Memory B cell (primary cell): Measurements from ENCODE around the gene ADAMTS8.
A peak's percentile ranks its signal among the peaks of the same experiment; 100 is the strongest.

Source experiments
- ATAC-seq: fragments of 150-1000 bp; cut with Tn5 transposase; 2 replicates; pipeline ENCODE4 v1.10.0; 2021; ENCODE audit warnings: low read depth, mild to moderate bottlenecking, moderate library complexity
- DNase-seq, 2 donors: peaks; one replicate each; pipeline ENCODE4 v3.0.0; 2022; ENCODE audit warnings: low spot score in 2 of 2
- H3K27ac Mint-ChIP-seq: one replicate; pipeline ENCODE4 v1.8.0; 2022; ENCODE audit warnings: mild to moderate bottlenecking, moderate library complexity, mixed read lengths
- H3K27me3 Mint-ChIP-seq: one replicate; pipeline ENCODE4 v1.8.0; 2022; ENCODE audit warnings: mixed read lengths
- H3K36me3 Mint-ChIP-seq: one replicate; pipeline ENCODE4 v1.8.0; 2022; ENCODE audit warnings: mild to moderate bottlenecking, mixed read lengths
- H3K4me1 Mint-ChIP-seq: one replicate; pipeline ENCODE4 v1.8.0; 2022; ENCODE audit warnings: mixed read lengths
- H3K4me3 Mint-ChIP-seq: one replicate; pipeline ENCODE4 v1.8.0; 2022; ENCODE audit warnings: mild to moderate bottlenecking, moderate library complexity, mixed read lengths
- H3K9me3 Mint-ChIP-seq: one replicate; pipeline ENCODE4 v1.8.0; 2022; ENCODE audit warnings: mixed read lengths

The ADAMTS8 gene

GRCh38 chr11:130436171-130436570, 7.8 kb upstream of the ADAMTS8 start:
- Mint-ChIP-seq H3K36me3 (no peaks in the 10 kb centered on the region), H3K27ac (no peak overlapping the region), H3K4me1 (peaks cover 10% of the 10 kb centered on the region), H3K9me3 (no peaks in the 10 kb centered on the region), H3K27me3 (peaks cover 18% of the 10 kb centered on the region), H3K4me3 (no peak overlapping the region)
- no peak for DNase-seq
- no peak for ATAC-seq

DNA sequence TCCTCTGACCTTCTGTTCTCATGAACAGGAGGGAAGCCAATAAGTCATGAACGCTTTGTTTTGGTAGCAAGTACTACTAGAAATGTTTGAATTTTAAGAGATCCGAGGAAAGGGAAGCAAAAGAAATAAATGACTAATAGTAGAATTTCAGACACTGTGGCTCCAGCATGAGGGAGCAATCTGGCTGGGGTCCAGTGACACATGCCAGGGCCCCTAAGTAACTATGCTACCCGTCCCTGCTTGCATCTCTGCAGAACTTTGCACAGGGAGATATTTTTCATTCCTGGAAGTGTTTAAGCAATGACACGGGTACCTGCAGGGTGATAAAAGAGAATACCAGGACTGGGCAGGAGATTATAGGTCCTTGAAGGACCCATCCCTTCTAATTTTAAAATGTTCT, 7.3 kb upstream of the ADAMTS8 start:
- Mint-ChIP-seq H3K9me3 (no peaks in the 10 kb centered on the region), H3K4me3 (no peak overlapping the region), H3K27ac (no peak overlapping the region), H3K4me1 (peaks cover 13% of the 10 kb centered on the region), H3K27me3 (peaks cover 18% of the 10 kb centered on the region), H3K36me3 (no peaks in the 10 kb centered on the region)
- no peak for DNase-seq
- ATAC-seq, result no peak

DNA sequence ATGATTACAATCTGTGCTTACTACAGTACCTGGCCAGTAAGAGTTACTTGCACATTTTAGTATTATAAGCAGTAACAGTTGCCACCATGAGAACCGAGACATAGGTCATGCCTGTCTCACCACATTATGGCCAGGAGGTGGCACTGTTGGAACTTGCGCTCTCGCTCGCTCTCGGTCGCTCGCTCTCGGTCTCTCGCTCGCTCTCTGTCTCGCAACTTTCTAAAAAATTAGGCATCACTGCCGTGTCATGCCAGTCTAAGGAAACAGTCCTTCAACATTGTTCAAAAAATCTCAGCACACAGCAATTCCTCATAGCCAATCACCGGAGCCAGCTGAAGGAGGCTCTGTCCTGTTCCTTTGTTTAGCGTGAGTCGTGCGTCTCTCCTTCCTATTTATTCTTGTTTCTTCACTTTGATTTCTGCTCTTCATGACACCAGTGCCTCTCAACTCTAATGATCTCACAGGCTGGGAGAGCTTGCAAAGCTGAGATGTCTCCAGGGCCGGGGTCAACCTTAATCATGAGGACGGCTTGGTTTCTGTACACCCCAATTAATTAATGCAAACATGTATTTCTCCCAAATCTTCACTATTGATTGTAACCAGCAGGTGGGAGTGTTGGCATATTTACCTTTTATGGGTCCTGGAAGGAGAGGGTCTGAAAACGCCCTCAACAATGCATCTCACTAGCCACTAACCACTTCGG, 6.3 kb upstream of the ADAMTS8 start:
- H3K9me3 Mint-ChIP-seq, result no peaks in the 10 kb centered on the region
- H3K27me3 Mint-ChIP-seq, result peaks cover 21% of the 10 kb centered on the region
- H3K4me3 Mint-ChIP-seq, result no peak overlapping the region
- ATAC-seq (peak; percentile 81), DNase-seq (peak; percentile 59 to 66)
- H3K27ac Mint-ChIP-seq, result no peak overlapping the region
- H3K4me1 Mint-ChIP-seq, result peaks cover 13% of the 10 kb centered on the region
- no peaks in the 10 kb centered on the region for H3K36me3 Mint-ChIP-seq

- no peaks in the 10 kb centered on the region for H3K9me3 Mint-ChIP-seq
- no peaks in the 10 kb centered on the region for H3K36me3 Mint-ChIP-seq
- peaks cover 21% of the 10 kb centered on the region for H3K27me3 Mint-ChIP-seq
- ATAC-seq, result no peak
- H3K4me1 Mint-ChIP-seq, result peaks cover 10% of the 10 kb centered on the region
- no peak for DNase-seq
- H3K4me3 Mint-ChIP-seq, result no peak overlapping the region
- no peak overlapping the region for H3K27ac Mint-ChIP-seq
Observed at GRCh38 chr11:130433357-130433756, 4.9 kb upstream of the ADAMTS8 start.

DNA sequence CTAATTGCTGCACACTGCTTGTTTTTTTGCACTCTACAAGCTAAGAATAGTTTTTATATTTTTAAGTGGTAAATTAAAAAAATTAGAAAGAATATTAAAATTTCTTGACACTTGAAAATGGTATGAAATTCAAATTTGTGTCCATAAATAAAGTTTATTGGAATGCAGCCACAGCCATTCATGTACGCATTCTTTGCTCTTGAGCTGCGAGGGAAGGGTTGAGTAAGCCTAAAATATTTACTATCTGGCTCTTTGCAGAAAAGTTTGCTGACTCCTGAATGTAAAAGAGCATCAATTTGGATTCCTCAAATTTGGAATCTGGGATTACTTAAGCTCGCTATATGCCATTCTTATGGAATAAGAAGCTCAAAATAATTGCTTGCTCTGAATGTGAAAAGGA, 3.4 kb upstream of the ADAMTS8 start:
- Mint-ChIP-seq H3K4me3 (no peak overlapping the region), H3K27me3 (peaks cover 22% of the 10 kb centered on the region)
- no peak for ATAC-seq

DNA sequence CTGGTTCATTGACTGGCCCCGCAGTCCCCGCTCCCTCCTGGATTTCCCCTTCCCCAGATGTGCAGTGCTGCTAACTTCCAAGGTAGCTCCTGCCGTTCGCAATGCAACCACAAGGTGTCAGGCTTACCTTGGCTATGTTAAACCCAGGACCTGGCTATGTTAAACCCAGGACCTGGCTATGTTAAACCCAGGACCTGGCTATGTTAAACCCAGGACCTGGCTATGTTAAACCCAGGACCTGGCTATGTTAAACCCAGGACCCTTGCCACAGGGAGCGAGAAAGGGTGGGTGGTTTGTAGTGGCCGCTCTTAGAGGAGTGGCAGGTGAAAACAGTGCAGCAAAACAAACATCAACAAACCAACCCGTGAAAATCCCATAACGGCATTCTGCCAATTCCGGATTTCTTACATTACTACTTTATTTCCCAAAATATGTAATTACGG, 2.9 kb upstream of the ADAMTS8 start:
- DNase-seq (peak; percentile 55 to 66), ATAC-seq (peak; percentile 55)
- peaks cover 25% of the 10 kb centered on the region for H3K27me3 Mint-ChIP-seq

More for the DNA sequence above, 3.4 kb upstream of the ADAMTS8 start:
- H3K36me3 Mint-ChIP-seq, result no peaks in the 10 kb centered on the region
- no peak for DNase-seq
- H3K9me3 Mint-ChIP-seq, result no peaks in the 10 kb centered on the region
- H3K27ac Mint-ChIP-seq, result no peak overlapping the region
- peaks cover 13% of the 10 kb centered on the region for H3K4me1 Mint-ChIP-seq

GRCh38 chr11:130429983-130430382, 1.6 kb upstream of the ADAMTS8 start:
- Mint-ChIP-seq H3K36me3 (no peaks in the 10 kb centered on the region), H3K27ac (no peak overlapping the region), H3K9me3 (no peaks in the 10 kb centered on the region), H3K4me1 (peaks cover 13% of the 10 kb centered on the region), H3K4me3 (no peak overlapping the region), H3K27me3 (peaks cover 29% of the 10 kb centered on the region)
- ATAC-seq (no peak), DNase-seq (no peak)

More for the DNA sequence above, 2.9 kb upstream of the ADAMTS8 start:
- peaks cover 13% of the 10 kb centered on the region for H3K4me1 Mint-ChIP-seq
- H3K27ac Mint-ChIP-seq, result no peak overlapping the region
- no peak overlapping the region for H3K4me3 Mint-ChIP-seq
- no peaks in the 10 kb centered on the region for H3K36me3 Mint-ChIP-seq
- no peaks in the 10 kb centered on the region for H3K9me3 Mint-ChIP-seq

DNA sequence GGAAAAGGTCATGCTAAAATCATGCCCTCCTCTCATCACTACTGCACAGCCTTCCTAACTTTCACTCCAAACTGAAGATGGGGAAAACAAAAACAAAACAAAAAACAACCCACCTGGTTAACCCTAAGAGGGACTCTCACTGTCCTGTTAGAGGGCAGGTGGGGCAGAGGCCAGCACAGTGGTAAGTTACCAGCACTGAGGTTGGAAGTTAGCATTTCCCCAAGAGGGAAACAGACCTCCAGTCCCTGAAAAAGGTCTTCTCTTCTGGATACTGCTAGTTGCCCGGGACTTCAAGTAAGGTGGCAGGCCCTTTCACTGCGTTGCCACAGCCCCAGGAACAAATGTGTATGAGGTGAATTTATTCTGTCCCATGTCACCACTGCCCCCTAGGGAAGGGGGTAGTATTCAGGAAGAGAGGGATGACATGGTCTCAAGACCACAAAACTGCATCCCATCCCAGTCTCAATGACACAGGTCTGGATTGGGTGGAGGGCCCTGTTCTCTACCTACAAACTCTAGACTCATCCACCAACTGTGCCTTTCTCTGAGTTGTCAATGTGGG, 792 bp upstream of the ADAMTS8 start:
- ATAC-seq, result no peak
- no peak for DNase-seq
- Mint-ChIP-seq H3K27ac (no peak overlapping the region), H3K9me3 (no peaks in the 10 kb centered on the region), H3K4me1 (peaks cover 13% of the 10 kb centered on the region), H3K36me3 (no peaks in the 10 kb centered on the region), H3K27me3 (peaks cover 34% of the 10 kb centered on the region), H3K4me3 (peak overlapping the region; percentile 67)

GRCh38 chr11:130427581-130428315, 661 bp downstream of the ADAMTS8 start:
- peaks cover 37% of the 10 kb centered on the region for H3K27me3 Mint-ChIP-seq
- H3K27ac Mint-ChIP-seq, result no peak overlapping the region
- H3K4me1 Mint-ChIP-seq, result peaks cover 13% of the 10 kb centered on the region
- H3K4me3 Mint-ChIP-seq, result no peak overlapping the region
- DNase-seq (no peak), ATAC-seq (no peak)
- no peaks in the 10 kb centered on the region for H3K9me3 Mint-ChIP-seq
- no peaks in the 10 kb centered on the region for H3K36me3 Mint-ChIP-seq

DNA sequence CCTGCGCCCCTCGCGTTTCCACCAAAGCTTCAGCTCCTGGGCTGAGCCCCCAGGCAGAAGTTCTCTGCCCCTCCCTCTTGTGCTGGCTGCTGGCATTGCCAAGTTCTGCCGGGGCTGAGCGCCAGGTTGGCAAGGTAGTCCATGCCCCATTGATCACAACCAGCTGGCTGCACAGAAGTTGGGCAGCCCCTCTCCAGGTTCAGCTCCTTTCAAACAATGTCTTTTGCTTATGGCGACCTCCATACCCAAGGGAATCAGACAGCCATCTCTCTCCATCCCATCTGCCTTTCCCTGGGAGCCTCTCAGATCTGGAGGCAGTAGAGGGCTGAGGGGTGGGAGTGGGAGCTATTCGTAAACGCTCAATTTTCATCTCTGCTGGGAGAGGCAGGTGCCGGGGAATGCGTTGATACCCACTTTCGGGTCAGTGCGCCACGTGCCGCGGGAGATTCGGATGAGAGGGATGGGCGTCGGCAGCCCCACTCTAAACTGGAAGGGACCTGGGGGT, 1.5 kb downstream of the ADAMTS8 start:
- H3K4me3 Mint-ChIP-seq, result peak overlapping the region; percentile 75
- no peak overlapping the region for H3K27ac Mint-ChIP-seq
- ATAC-seq, result no peak
- H3K9me3 Mint-ChIP-seq, result no peaks in the 10 kb centered on the region
- no peaks in the 10 kb centered on the region for H3K36me3 Mint-ChIP-seq
- peaks cover 13% of the 10 kb centered on the region for H3K4me1 Mint-ChIP-seq
- H3K27me3 Mint-ChIP-seq, result peaks cover 37% of the 10 kb centered on the region
- DNase-seq, result no peak

DNA sequence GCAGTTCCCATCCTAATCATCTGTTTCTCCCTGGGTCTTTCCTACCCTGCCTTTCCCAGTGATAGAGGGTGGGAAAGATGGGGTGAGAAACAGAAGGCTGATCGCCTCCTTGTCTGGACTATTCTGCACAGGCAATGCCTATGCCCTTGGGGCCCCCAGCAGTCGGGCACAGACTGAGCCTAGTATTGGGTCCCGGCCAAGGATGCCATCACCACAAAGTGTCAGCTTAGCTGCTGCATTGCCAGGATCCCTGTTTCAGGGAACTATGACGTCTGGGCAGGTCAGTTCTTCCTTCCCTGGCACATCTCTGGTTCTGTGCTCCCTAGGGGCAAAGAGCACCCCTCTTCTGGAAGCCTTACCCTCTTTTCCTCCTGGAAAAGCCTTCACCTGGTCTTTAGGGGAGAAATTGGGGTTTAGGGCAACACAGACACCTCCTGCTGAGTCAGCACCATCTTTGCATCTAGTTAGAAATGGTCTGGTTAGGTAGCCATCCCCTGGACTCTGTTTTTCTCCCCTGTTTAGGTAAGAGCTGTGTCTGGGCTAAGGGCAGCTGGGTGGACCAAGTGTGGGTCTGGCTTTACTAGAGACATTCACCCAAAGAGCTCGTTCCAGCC, 2.1 kb downstream of the ADAMTS8 start:
- Mint-ChIP-seq H3K4me1 (peaks cover 12% of the 10 kb centered on the region), H3K27me3 (peaks cover 38% of the 10 kb centered on the region), H3K4me3 (no peak overlapping the region), H3K27ac (no peak overlapping the region), H3K36me3 (no peaks in the 10 kb centered on the region), H3K9me3 (no peaks in the 10 kb centered on the region)
- DNase-seq (no peak), ATAC-seq (no peak)

DNA sequence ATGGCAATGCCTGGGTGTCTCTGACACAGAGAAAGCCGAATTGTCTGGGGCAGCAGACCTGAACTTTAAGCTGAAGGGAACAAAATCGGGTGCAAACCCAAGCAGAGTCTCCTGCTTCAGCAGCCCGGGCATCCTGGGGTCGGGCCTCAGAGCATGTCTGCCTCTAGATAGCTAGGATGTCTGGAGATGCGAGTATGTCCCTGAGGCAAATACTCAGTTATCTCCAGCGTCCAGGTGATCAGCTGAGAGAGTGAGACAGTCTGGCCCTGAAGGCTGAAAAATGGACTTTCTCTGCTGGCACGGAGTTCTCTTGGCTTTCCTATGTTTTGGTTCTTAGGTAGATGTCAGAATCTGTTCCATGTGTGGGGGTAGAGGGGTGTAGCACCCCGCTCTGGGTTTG, 3.3 kb downstream of the ADAMTS8 start:
- ATAC-seq (no peak), DNase-seq (no peak)
- Mint-ChIP-seq H3K27me3 (peaks cover 38% of the 10 kb centered on the region), H3K36me3 (no peaks in the 10 kb centered on the region), H3K9me3 (no peaks in the 10 kb centered on the region), H3K27ac (no peak overlapping the region), H3K4me3 (no peak overlapping the region), H3K4me1 (peaks cover 8% of the 10 kb centered on the region)

- Mint-ChIP-seq H3K27me3 (peaks cover 38% of the 10 kb centered on the region), H3K4me3 (no peak overlapping the region), H3K4me1 (peaks cover 8% of the 10 kb centered on the region), H3K36me3 (no peaks in the 10 kb centered on the region), H3K9me3 (no peaks in the 10 kb centered on the region), H3K27ac (no peak overlapping the region)
- no peak for DNase-seq
- no peak for ATAC-seq
Observed at GRCh38 chr11:130424613-130425140, 3.7 kb downstream of the ADAMTS8 start.
